NK-92 treated with Interleukin-12 subunit alpha and Interleukin-12 subunit beta, amount 100 ng/mL, for 24 hours (cell line): ENCODE results near the gene SLC1A4.
A peak's percentile ranks its signal among the peaks of the same experiment; 100 is the strongest.
"Not testable (repeated sequence)": the region's sequence is repeated elsewhere in the genome, so short reads cannot be mapped to it uniquely, and the experiment has no call there.

Source experiments
- DNase-seq: peaks from one replicate; lab custom pipeline; 2025; lab: John Stamatoyannopoulos, UW

SLC1A4 gene

DNA sequence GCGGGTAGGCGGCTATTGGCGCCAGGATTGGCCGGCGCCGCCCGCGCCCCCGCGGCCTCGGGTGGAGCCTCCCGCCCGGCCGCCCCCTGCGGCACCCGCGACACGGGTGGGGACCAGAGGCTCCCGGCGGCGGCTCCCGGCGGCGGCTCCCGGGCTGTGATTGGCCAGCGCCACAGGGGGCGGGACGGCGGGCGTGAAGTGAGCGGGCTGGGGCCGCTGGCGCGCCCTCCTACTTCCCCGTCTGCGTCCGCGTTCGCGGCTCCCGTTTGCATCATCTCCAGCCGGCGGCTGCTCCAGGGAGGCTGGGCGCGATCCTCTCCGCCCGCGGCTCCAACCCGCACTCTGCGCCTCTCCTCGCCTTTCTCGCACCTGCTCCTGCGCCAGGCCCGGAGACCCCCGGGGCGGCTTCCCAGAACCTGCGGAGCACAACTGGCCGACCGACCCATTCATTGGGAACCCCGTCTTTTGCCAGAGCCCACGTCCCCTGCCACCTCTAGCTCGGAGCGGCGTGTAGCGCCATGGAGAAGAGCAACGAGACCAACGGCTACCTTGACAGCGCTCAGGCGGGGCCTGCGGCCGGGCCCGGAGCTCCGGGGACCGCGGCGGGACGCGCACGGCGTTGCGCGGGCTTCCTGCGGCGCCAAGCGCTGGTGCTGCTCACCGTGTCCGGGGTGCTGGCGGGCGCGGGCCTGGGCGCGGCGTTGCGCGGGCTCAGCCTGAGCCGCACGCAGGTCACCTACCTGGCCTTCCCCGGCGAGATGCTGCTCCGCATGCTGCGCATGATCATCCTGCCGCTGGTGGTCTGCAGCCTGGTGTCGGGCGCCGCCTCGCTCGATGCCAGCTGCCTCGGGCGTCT, at the start of gene SLC1A4:
Gene SLC1A4 (plus strand): TSS at position 274 of the 856 bp plus-strand sequence. CDS start 245 bp downstream, at position 519.
- DNase-seq = peak; percentile 86

- DNase-seq = no peak
Measured at GRCh38 chr2:64941143-64941542, 48.1 kb upstream of the SLC1A4 start.

GRCh38 chr2:64941801-64942200, 47.4 kb upstream of the SLC1A4 start:
- DNase-seq = no peak

DNA sequence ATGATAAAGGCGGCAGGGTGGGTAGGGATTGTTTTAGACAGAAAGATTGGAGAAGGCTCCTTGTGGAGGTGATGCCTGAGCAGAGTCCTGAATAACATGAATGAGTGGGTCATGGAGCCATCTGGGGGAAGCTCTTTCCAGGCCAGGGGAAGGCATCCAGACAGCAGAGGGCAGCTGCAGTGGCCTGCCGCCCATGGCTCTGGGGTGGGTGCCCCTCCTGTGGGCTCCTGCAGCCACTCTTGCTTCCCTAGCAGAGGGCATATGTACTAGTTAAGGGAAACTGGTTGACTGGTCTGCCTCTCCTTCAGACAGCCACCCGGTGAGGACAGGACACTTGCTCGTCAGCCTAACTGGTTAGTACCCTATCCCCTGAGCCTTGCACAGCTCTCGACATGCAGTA, 46.5 kb upstream of the SLC1A4 start:
- no peak for DNase-seq

- no peak for DNase-seq
Measured at GRCh38 chr2:64943387-64944150, 45.6 kb upstream of the SLC1A4 start.

- DNase-seq = no peak
Measured at GRCh38 chr2:64944484-64944883, 44.7 kb upstream of the SLC1A4 start.

DNA sequence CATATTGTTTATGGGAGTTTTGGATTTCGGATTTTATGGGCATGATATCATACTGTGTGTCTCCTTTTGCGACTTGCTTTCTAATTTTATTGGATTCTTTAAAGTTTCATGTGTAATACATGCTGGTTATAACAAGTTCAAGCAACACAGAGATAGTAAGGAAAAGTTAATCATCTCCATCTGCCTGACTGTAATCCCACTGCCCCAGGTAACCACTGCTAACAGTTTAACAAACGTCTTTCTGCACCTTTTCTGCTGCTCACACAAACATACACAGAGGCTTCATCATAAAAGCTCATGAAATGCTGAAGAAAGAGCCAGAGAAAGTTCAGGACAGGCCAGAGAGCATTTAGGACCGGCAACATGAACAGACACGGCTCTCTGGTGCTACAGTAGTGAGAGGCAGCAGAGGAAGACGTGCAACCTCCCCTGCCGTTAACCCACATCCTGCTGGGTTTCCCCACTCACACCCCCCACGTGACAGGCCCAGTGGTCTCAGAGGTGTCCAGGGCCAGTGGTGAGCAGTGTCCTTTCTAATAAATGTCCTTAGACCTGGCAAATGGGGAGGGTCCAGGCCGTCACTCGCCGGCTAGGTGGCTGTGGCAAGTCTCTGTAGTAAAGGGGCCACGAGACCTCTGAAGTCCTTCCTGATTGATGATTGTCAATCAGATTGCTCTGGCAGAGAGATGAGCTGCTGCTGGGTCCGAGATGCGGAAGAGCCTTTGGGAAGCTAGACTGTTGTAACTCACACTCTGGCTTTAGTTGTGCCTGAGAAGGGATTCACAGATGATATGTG, 43.0 kb upstream of the SLC1A4 start:
- DNase-seq = peak; percentile 78

DNA sequence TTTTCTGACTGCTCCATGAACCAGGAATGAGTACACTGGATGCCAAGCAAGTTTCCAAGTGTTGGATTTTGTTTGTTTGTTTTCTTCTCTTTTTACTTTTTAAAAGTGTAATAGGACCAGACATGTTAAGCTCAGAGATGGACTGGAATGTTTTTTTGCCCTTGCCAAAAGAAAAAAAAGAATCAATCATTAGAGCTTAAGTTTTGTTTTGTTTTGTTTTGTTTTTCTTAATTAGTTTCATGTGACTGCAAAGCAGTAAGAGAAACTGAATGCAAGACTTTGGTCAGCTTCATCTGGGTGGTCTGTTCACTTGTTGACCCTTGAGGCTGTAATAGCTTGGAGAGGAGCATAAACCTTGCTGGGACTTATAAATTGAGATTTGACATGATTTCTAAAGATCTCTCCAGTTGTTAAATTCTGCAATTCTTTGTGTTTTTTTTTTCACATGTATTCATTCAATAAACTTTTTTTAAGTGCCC, 42.4 kb upstream of the SLC1A4 start:
- no peak for DNase-seq

DNA sequence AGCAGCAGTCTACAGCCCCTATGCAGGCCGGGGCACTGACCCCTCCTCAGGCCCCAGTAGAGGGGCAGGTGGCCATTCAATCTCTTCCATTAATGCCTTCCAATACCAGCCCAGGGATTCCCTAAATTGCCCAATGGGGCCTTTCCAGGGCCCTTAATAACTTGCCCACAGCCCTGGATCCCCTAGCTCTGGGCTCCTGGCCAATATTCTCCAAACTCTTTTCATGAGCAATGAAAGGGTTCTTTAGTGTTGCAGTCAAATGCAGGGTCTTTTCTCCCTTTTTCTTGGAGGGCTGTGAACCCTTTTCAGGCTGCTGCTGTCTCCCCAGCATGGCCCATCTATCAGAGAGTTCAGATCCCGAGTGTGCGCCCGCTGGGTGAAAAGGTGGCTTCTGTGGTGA, 41.3 kb upstream of the SLC1A4 start:
- no peak for DNase-seq

DNA sequence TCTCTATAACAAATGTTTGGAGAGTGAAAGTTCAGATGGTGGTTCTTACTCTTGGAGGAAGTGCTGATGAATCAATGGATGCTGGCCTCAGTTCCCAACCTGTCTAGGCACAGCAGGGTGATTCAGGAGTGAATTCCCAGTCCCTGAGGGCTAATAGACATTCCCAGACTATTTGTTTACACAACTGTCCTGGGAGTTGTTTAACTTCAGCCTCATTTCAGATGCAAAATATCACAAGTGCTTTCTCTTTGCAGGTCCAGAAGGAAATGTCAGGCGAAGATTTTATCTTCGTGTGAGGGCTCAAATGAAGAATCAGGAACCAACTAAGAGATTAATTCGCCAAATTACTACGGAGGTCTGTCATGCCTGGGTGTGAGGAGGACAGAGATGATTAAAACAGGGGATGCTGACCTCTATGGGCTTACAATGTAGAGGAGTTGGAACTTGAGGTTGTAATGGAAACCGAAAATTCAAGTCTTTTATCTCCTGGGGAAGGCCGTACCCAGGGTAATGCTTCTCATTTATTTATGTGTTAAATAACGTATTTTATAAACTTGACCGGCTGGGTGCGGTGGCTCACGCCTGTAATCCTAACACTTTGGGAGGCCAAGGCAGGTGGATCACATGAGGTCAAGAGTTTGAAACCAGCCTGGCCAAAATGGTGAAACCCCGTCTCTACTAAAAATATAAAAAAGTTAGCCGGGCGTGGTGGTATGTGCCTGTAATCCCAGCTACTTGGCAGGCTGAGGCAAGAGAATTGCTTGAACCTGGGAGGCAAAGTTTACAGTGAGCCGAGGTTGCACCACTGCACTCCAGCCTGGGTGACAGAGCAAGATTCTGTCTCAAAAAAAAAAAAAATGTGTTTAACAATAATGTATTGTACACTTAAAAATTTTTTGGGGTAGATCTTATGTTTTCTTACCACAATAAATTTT, 38.7 kb upstream of the SLC1A4 start:
- DNase-seq = no peak

DNA sequence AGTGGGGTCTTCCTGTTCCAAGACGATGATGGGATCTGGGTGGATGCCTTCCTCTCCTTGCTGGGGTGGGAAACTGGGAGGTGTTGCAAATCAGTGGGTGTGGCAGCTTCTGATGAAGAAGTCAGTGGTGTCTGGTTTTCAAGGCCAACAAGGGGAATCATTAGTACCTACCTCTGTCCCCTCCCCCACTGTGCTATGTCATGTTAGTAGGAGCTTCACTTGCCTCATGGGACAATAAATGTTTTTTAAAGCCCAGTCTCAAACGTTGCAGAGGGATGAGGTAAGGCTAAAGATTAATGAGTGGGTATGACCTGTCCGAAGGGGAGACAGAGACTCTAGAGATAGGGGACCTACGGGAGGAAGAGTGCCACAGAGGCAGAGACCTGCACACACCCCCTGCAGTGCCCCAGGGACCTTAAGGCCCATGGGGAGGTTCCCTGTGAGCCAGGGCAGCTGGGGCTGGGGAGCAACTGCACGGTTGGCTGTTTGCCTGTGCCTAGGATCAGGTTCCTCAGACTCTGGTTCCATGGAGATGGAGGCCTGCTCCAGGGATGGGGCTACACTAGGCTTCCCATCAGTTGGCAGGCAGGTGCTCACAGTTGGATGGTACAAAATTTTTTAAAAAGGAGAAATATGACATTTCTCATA, 37.8 kb upstream of the SLC1A4 start:
- DNase-seq = no peak

DNA sequence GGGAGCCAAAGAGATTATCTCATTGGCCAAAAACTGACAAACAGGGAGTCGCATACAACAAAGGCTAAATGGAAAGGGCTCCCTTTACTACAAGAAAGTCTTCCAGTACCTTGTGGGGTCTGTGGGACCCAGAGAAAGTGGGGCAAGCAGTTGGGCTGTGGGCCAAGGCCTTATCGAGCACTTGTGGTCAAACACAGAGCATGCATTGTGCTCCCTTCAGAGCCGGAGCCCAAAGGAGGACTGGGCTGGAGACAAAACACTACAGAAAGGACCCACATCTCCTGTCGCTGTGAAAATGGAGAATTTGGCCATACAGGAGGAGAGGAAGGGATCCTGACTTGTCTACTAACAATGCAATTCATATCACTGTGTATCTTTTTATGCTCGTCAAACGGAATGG, 37.1 kb upstream of the SLC1A4 start:
- no peak for DNase-seq

DNA sequence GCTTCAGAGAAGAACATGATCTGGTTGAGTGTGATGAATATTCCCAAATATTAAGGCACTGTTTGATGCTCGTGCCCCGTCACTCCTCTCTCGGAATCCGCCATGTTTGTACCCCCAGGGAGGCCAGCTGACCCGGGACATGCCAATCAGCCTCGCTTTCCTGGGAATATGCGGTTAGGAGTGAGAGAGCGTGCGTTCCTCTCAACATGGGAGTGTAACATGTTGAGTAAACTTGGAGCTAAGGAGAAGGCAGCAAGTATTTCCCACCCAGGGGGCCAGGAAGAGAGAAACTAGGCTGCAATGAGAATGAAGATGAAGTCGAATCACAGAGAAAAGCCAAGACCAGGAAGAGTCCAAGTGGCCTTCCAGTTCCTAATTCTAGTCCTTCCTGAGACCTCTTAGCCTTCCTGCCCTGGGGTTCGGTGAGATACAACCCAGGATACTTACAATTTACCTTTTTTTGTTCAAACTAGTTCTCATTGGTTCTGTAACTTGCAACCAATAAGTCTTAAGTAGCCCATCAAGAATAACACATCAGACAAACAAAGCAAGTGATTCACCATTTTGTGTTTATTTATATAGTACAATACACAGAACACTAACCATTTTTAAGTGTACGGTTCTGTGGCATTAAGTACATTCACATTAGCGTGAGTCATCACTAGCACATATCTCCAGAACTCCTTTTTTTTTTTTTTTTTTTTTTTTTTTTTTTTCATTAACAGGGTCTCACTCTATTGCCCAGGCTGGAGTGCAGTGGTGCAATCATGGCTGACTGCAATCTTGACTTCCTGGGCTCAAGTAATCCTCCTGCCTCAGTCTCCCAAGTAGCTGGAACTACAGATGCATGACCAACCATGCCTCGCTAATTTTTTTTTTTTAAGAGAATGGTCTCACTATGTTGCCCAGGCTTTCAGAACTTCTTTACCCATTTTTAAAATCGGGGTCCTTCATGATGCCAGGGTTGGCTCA, 36.4 kb upstream of the SLC1A4 start:
- DNase-seq = no peak

- DNase-seq = no peak
Measured at GRCh38 chr2:64955467-64955866, 33.7 kb upstream of the SLC1A4 start.

DNA sequence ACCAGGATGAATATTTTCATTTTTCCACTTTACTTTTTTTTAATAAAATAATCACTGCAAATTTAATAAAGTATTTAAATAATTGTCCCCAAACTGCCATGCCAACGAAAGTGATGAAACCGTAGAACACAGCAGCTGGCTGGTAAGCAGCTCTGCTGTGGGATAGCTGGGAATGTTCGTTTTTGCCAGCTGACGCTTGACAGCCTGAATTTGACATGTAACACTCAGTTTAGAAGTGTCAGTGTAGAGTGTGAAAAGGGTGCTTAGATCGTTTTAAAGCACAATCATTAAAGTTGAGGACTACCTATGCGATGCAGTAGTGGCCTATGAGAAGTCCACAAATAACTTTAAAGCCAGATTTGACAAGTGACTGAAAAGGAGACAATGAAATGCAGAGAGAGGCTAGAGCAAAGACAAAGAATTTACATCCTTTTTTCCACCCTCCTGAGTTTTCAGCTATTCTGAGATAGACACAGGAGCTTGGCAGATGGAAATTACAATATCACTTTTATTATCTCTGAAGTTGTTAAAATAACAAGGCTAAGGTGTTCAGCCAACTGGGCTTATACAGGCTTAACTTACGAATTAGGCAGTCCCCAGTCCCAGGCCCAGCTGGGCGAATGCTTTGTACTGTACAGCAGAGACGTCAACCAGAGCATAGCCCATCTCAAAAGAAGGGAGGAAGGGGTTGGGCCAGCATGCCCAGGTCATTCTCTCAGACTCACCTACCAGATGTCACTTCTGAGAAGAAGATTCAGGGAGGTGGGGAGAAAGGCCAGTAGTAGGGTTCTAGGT, 31.9 kb upstream of the SLC1A4 start:
- DNase-seq = no peak

DNA sequence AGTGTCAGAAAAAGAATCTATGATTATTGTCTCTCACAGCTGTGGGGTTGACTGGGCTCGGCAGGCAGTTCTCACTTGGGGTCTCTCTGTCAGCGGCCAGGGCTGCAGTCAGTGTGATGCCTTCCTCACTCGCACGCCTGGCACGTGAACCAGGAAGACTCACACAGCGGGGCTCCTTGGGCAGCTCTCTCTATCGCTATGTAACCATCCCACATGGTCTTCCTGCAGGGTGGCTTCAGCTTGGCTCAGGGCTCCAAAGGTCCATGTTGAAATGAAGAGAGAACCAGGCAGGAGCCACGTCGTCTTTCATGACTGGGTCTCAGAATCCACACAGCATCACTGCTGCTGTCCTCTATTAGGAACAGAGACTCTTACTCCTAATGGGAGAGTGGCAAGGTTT, 30.6 kb upstream of the SLC1A4 start:
- no peak for DNase-seq

DNA sequence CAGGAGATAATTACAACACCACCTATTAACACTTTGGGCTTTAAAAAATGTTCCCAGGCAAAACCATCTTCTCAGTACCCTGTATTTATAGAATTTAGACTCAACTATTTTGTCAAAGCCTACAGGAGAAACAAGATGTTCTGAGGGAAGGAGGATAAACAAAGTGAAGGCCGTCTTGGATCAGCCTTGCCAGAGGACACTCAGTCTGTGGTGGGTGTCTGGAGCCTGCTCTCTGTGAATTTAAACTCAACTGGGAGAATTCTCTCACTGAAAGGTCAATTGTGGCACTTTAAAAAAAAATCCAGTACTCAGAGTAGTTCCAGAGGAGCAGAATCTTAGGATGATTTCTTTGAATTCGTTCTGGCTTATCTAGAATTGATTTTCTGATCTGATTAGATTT, 28.4 kb upstream of the SLC1A4 start:
- no peak for DNase-seq

- DNase-seq = not testable (repeated sequence)
Measured at GRCh38 chr2:64963138-64963537, 26.1 kb upstream of the SLC1A4 start.

- DNase-seq = no peak
Measured at GRCh38 chr2:64963719-64964118, 25.5 kb upstream of the SLC1A4 start.
